NOMO-1 treated with dmso at 0.1 percent for 144 hours (cell line): ENCODE data around the gene DSCAML1.
A peak's percentile ranks its signal among the peaks of the same experiment; 100 is the strongest.

Experiments
- DNase-seq: peaks from one replicate; lab custom pipeline; 2025; ENCODE audit not compliant: unreplicated experiment; lab: John Stamatoyannopoulos, UW

The DSCAML1 gene, protein sequence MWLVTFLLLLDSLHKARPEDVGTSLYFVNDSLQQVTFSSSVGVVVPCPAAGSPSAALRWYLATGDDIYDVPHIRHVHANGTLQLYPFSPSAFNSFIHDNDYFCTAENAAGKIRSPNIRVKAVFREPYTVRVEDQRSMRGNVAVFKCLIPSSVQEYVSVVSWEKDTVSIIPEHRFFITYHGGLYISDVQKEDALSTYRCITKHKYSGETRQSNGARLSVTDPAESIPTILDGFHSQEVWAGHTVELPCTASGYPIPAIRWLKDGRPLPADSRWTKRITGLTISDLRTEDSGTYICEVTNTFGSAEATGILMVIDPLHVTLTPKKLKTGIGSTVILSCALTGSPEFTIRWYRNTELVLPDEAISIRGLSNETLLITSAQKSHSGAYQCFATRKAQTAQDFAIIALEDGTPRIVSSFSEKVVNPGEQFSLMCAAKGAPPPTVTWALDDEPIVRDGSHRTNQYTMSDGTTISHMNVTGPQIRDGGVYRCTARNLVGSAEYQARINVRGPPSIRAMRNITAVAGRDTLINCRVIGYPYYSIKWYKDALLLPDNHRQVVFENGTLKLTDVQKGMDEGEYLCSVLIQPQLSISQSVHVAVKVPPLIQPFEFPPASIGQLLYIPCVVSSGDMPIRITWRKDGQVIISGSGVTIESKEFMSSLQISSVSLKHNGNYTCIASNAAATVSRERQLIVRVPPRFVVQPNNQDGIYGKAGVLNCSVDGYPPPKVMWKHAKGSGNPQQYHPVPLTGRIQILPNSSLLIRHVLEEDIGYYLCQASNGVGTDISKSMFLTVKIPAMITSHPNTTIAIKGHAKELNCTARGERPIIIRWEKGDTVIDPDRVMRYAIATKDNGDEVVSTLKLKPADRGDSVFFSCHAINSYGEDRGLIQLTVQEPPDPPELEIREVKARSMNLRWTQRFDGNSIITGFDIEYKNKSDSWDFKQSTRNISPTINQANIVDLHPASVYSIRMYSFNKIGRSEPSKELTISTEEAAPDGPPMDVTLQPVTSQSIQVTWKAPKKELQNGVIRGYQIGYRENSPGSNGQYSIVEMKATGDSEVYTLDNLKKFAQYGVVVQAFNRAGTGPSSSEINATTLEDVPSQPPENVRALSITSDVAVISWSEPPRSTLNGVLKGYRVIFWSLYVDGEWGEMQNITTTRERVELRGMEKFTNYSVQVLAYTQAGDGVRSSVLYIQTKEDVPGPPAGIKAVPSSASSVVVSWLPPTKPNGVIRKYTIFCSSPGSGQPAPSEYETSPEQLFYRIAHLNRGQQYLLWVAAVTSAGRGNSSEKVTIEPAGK (N-terminal part only)

DNA sequence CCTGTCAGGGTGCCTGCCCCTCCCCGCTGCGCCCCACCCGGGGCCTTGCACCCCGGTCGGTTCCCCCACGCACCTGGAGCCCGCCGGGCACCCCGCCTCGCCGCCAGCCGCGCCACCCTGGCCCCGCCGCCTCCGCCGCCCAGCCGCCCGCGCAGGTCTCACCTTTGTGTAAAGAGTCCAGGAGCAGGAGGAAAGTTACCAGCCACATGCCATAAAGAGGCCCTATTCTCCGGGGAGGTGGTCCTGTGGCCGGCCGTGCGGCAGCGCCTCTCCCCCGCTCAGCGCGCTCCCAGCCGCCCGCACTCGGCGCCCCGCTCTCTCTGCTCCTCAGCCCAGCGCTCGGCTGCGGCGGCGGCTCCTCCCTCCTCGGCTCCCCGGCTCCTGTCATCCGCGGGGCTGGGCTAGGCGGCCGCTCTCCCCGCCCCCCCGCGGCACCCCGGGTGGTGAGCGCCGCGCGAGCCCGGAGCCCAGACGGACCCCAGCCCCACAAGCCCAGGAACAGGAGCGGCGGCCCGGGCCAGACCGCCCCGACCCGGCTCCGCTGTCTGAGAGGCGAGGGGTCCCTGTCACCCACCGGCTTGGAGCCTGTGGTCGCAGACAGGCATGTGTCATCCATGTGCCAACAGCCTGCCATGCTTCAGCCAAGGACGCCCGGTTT, at the start of gene DSCAML1:
Gene DSCAML1, minus strand, starts transcription at position 345 of the 658 bp plus-strand sequence. Its CDS starts 137 bp downstream, at position 208.
- DNase-seq: no peak

DNA sequence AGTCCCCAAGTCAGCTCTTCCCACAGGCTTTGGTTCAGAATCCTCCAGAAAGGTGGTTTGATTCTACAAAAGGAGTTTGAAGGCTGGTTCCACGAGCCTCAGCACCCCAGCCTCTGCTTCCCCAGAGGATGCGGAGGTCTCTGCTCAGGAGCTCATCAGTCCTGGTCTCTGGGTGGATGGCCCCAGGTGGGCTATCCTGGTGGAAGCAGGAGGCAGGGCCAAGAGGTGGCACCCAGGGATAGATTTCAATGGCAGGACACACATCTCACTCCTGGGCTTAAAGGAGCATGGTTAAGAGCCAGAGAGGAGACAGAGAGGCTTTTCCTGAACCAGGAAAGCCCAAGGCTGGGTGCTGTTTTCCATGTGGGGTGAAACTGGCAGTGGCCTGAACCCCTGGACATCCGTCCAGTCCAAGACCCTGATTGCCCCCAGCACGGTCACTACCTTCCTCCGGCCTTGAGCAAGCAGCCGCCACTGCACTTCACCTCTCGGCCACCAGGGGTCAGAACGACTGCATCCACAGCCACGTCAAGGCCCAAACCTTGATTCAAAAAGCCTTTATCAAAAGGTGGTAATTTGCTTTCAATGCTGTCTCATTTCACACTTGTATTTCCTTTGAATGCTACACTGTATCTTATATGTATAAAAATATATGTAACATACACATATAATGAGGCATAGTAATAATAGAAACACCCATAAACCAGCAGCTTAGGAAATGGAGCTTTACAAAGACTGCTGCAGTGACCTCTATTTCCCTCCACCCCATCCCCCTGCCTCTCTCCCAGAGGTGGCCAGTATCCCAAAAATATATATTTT, 46.9 kb upstream of the DSCAML1 start:
- peak; percentile 31 for DNase-seq

- peak; percentile 64 for DNase-seq
Observed at GRCh38 chr11:117842131-117842941, 45.3 kb upstream of the DSCAML1 start.

DNA sequence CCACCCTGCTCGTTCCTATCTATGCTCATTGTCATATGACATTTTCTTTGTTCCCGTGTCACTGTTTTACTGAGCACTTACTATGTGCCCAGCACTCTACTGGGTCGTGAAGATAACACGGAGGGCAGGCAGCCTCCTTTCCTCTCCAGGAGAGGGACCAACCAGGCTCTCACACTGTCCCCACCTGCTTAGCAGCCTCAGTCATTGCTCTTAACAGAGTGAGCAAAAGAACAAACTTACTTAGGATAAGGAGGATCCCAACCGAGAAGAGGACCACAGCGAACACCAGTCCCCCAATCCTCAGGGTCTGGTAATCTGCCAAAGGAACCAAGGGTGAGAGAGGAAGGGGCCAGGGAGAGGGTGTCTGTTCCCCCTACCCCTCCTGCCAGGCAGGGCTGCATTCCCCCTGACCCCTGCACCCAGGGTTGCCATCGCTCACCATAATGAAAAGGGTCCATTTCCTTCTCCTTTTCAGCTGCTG, 44.6 kb upstream of the DSCAML1 start:
- no peak for DNase-seq

- DNase-seq: no peak
Observed at GRCh38 chr11:117840881-117841550, 44.0 kb upstream of the DSCAML1 start.

GRCh38 chr11:117839936-117840813, 43.2 kb upstream of the DSCAML1 start:
- no peak for DNase-seq

DNA sequence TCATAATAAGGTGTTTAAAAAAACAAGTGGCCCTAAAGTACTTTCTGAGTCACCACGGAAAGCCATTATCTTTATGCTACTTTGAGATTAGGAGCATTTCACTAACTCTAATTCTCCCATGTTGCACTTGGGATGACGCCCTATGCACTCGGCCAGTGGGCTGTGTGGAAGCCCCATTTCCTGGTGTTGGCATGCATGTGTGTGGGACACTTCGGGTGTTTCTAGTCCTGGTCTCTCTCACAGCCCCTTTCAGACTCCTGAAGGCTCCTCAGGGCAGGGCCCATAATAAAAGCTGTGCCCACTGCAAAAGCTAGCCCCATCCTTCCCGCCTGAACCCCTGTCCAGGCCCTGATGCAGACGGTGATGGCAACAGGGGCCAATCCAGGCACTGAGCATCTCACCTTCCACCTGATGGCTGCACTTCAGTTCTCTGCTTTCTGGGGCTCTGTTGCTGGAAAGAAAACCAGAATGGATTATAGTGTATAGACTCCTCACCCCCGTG, 42.4 kb upstream of the DSCAML1 start:
- DNase-seq: no peak

DNA sequence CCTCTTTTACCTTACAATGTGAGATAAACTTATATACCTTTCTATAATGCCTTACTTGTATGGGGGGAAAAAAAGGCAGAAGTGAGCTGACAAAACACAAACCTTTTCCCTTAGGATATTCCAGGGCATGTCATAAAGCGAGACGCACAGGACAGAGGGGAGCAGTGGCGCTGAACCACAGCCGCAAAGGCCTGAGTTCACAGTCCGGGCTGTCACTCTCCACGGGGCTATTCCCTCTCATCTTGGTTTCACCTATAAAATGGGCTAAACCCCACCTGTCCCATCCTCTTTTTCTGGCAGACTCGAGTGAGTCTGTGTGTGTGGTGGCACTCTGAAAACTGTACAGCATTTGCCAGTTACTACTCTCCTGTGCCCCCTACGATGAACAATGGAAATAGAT, 41.9 kb upstream of the DSCAML1 start:
- no peak for DNase-seq

GRCh38 chr11:117837791-117838190, 40.8 kb upstream of the DSCAML1 start:
- no peak for DNase-seq

GRCh38 chr11:117837070-117837776, 40.2 kb upstream of the DSCAML1 start:
- no peak for DNase-seq

GRCh38 chr11:117836077-117836960, 39.3 kb upstream of the DSCAML1 start:
- DNase-seq: peak; percentile 71

- DNase-seq: no peak
Observed at GRCh38 chr11:117835576-117835975, 38.6 kb upstream of the DSCAML1 start.

- DNase-seq: no peak
Observed at GRCh38 chr11:117834838-117835443, 37.9 kb upstream of the DSCAML1 start.

- no peak for DNase-seq
Observed at GRCh38 chr11:117834068-117834810, 37.2 kb upstream of the DSCAML1 start.
